CD4-positive, alpha-beta T cell treated with Interleukin-4 for 1 hour (primary cell): ENCODE results near the gene SORBS1.

Experiments used
- DNase-seq, 2 donors: peaks; one replicate each; pipeline ENCODE4 v3.0.0-alpha.2; 2020 to 2022

The SORBS1 gene

DNA sequence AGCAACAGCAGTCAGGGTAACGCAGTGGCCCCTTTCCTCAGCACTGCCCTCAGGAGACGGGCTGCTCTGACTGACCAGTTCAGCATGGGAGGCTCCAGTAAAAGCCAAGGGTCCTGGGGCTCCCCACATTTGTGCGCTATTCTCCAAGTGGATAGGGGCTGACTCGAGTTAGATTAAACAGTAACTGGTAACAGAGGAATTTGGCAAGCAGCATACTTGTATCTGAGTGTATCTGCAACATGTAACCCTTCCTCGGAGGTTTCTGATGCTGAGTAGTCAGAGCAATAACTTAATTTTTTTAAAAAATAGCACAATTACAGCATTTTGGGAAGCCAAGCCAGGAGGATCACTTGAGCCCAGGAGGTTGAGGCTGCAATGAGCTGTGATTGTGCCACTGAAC is 22.8 kb downstream of the SORBS1 start:
- no peak for DNase-seq

DNA sequence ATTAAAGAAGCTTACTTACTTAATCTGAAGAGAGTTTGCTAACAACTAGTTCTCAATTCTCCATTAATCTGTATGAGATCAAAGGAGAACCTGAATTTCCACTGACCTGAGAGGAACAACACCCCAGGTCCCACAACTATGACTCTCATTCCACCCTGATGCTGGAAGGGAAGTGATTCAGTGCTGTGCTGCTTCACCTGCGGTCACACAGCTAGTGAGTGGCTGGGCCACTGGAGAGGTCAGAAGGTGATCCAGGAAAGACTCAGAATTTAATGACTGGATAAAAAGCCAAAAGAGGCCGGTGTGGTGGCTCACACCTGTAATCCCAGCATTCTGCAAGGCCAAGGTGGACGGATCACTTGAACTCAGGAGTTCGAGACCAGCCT is 23.6 kb downstream of the SORBS1 start:
- no peak for DNase-seq

DNA sequence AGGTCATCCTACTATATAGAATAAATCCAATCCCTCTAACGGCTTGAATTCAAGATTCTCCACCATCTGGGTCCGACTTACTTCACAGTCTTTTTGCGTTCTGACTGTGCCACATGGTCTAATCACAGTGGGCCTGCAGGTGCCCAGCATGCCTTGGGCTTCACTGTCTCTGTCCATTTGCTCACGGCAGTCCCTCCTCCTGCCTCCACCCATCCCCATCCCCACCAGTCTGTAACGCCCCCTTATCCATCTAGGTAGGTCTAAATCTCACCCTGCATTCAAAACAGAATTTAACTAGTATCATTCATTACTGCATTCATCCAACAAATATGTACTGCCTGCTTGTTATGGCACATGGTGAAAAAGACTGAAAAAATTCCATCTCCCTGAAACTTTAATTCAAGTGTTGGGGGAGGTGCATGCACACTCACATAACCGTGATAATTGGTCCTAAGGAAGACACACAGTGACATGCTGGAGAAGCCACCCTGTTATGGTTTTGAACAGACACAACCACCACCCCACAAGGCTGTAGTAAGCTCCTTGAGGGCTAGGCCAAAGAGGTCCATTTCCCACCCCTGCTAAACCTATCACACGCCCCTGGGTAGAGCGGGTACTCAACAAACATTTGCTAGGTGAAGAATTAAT is 24.2 kb downstream of the SORBS1 start:
- no peak for DNase-seq

DNA sequence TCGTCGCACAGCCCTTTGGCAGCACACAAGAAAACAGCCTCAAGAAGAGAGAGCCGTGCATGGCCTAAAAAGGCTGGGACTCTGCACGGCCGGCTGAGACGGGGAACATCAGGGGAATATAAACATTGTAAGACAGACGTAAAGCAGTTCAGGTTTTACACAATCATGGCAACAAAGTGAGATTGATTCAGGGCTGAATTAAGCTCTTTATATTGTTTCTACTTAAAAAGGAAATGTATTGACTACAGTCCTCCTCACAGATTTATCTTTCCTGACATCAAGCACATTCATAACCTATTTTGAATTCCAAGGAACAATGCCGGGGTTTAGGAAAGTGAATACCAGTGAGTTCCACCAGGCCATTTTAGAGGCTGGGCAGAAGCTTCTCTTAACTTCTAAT is 25.2 kb downstream of the SORBS1 start:
- no peak for DNase-seq

DNA sequence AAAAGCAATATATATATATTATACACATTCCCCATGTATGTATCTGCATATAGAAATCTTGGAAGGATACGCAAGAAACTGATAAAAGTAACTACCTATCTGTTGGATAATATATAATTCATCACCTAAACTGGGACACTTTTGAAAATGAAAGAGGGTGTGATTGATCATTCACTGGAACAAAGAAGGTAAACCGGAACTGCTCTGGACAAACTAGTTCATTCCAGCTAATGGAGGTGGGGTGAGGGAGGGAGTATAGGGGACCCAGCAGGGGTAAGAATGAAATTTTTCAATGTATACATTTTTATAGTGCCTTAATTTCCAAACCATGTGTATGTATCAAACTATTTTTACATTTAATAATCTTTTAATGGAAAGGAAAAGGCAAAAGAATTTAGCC is 25.6 kb downstream of the SORBS1 start:
- no peak for DNase-seq

DNA sequence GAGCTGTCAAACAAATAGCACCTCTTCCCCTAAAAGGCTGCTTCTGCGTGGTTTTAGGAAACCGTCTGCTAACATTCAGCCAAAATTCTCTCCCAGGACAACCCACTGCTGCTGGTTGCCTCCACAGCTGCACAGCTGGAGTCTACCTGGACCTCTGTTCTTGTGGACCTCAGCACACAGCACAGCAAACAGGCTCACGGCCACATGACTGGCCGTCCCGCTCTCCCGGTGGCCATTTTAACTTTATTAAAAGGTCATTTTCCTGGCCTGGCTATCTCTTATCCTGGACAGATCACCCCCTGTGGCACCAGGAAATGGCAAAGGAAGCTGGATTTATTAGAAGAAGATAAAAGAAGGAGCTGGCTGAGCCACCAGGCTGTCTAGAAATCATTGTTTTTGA is 27.6 kb downstream of the SORBS1 start:
- no peak for DNase-seq

DNA sequence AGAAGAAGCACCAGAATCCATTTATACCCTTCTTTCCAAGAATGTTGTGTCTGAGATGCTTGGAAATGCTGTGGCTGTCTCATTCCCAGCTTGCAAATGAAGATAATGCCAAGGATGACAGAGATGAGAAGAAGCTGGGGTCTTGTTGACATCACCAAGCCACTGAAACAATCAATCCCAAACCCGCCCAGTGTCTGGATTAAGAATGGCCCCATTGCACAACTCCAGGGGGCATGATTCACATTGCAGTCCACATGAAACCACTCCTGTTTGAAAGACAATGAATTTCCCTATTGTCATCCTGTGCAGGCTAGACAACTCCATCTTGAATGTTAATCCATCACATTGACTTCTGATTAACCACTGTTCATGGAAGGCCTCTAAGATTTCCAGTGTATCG is 28.6 kb downstream of the SORBS1 start:
- DNase-seq = no peak

DNA sequence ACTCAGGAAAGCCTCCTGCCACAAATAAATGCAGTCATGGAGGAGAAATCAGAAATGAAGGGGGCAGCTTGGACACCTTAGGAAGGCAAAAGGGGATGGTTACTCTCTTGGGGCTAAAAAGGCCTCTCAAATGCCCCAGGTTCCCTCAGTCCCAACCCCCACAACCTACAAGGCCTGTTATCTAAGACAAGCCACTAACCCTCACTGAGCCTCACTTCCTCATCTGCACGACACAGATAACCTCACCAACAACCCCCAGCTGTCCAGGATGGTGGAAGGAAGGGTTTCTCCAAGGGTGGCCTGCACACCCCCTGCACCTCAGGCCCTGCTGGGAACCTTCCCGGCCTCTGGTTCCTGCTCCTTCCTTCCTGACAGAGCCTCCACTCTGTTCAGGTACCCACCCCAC is 29.2 kb downstream of the SORBS1 start:
- DNase-seq = no peak

DNA sequence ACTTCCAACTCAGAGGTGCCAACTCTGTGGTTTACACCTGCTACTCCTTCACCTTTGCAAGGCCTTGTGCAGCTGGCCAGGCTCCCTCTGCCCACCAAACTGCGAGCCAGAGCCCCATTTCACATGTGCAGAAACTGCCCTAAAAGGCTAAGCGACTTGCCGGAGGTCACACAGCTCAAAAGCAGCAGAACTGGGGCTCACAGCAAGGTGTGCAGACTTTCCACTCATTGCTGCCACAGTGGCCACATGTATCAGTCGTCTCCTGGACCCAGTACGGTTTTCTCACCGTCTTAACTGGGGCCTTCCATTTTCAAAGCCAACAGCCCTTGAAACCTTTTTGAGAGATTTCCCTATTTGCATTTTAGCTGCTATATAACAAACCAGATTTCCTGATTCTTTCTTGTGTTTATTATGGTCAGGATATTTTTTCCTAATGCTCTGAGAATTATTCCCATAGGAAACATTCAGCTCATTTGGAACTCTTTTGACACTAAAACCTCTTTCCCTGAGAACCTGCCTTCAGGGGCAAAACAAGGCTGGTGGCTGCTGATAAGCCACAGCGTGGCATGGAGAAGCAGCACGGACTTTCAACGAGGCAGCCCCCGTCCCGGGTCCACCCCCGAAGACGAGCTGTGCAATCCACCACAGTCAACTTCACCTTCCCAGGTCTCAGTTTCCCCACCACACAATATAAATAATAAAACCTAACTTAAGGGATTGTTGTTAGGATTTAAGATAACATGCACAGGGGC is 29.9 kb downstream of the SORBS1 start:
- no peak for DNase-seq

DNA sequence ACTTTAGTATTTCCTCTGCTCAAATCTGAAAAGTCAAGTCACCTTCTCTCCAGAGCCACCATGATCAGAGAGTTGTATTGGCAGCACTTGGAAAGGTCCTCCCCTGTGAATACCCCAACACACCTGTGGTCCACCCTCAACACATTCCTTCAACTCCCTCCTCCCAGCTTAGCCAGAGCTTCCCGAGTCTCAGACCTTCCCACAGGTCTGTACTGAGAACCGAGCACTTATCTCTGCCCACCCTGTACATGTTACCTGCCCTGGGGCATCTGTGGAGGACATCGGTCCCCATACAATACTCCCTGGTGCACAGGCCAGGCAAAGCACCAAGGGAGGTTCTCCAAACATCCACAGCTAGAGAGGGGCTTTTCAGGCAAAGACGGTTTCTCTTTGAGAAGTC is 30.6 kb downstream of the SORBS1 start:
- DNase-seq = no peak

DNA sequence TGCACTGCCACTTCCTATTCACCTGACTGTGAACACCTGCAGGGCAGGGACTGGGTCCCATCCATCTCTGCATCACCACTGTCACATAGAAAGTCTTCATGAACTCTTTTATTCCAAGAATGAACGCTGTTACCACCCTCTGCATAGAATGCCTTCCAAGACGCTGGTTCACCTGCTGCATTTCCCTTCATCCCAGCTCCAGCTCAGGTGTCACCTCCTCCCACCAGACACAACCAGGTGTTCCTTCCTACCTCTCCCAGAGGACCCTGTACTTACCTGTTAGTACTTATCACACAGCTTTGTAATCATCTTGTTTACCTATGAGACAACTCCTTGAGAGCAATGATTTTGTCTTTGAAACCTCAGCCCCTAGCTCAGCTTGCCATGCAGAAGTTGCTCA is 31.1 kb downstream of the SORBS1 start:
- no peak for DNase-seq

DNA sequence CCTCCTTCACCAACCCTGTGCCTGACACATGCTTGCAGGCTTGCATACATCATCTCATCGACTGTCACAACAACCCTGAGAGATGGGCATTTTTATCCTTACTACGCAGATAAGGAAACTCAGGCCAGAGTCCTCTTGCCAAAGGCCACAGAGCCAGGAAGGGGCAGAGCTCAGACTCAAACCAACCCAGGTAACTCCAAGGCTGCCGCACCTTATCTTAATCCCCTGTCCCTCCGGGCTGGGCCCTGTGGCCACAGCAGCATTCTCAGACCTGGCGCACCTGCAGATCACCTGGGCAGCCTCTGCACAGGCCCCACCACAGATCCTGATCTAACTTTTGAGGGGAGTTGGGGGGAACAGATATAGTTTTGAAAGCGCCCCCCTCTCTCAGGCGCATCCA is 35.1 kb downstream of the SORBS1 start:
- DNase-seq = no peak

DNA sequence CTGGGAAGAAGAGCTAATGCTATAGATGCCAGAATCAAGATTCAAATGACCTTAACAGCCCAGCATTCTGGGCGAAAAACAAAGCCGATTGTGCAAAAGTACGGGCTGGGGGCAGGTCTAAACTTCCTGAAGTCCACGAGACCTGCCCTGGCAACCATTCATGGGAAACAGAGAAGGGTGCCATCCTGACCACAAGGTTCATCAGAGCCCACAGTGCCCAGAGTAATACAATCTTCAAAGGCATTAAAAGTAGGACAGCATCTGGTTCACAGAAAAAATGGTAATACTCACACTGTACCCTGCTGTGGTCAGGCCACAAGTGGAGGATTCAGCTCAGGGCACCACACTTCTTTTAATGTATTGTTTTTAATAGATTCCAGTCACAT is 36.1 kb downstream of the SORBS1 start:
- no peak for DNase-seq

DNA sequence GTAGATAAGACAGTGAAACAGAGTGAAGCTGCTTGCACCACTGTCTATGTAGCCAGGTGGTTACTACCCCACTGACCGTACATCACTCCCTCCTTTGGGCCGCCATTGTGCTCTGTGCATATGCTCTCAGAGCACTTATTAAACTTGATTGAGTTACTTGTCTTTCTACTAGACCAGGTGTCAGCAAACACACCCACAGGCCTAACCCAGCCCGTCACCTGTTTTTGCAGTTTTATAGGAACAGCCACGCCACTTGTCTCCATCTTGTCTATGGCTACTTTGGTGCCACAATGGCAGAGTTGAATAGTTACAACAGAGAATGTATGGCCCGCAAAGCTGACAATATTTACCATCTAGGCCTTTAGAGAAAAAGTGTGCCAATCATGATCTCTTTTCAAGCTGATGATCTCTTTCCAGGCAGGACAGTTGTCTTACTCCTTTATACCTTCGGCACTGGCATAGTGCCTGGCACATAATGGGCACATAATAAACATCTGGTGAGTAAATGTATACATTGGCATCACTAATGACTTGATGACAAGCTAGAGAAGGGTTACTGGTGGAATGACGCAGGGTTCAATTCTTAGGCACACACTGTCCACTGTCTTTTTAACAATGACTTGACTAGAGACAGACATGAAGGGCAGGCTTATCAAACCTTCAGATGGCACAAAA is 36.7 kb downstream of the SORBS1 start:
- DNase-seq = no peak

DNA sequence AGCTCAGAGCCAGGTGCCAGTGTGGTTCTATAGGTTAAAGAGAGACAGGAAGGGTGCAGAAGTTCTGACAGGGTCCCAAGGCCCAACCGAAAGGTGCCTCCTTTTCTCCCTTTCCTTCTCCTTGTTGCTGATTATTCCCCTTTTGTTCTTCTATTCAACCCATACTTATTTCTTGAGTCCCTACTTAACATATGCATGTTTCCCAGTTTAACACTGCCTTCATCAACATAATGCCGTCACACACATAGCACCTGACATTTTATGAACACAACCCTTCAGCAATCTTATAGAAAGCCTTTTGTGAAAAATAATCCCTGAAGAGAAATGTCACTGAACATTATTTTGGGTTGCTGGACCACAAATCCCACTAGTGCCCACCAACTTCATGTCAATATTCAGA is 39.1 kb downstream of the SORBS1 start:
- no peak for DNase-seq

DNA sequence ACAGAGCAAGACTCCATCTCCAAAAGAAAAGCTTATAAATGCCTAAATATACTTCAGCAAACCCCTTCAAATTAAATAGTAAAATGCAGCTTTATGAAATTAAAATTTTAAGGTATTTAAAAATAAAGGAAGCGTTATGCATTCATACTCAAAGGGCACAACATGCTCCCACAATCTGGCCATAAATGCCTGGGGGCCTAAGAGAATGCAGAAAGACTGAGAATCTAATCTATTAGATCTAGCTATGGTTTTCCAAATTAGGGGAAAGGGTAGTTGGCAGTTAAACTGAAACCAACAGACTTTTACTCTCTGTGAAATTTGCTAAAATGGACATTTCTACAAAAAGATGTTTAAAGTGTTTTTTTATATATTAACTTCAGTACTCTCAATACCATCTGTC is 40.6 kb downstream of the SORBS1 start:
- no peak for DNase-seq

DNA sequence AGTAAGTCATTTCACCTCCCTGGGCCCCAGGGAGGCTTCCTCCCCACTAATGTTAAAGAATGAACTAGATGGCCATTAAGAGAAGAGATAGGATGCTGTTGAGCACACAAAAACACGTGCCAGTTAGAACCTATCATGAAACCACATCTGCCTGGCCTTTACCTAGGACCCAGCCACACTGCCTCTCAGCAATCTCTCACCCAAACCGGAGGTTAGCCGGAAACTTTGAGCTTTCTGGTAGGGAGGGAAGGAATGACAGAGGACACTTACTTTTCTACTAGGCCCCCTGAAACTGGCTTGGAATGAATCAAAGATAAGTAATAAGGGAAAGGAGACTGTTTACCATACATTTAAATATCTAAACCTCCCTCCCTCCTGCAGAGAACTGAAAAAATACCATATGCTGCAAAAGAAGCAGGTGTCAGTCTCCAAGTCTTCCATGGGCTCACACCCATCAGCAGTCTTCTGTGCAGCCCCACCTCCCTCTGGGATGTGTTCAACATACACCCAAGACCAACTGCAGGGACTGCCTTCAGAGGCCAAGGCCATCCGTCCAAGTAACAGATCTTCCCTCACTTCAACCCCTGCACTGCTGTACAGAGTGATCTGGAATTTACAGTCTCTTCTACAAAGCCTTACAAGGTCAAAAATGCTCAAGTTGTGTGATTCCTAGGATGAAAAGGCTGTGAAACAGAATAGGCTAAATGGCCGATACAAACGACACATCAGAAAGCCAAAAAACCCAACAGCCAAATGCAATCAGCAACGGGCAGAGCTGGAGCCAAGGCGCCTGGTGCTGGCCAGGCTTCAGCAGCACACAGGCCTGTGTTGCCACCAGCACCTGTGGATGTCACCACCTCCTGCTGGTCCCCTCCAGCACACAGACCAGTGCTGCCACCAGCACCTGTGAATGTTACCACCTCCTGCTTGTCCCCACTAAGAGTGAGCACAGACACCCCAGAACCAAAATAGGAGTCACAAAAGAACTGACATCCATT is 42.4 kb downstream of the SORBS1 start:
- no peak for DNase-seq

DNA sequence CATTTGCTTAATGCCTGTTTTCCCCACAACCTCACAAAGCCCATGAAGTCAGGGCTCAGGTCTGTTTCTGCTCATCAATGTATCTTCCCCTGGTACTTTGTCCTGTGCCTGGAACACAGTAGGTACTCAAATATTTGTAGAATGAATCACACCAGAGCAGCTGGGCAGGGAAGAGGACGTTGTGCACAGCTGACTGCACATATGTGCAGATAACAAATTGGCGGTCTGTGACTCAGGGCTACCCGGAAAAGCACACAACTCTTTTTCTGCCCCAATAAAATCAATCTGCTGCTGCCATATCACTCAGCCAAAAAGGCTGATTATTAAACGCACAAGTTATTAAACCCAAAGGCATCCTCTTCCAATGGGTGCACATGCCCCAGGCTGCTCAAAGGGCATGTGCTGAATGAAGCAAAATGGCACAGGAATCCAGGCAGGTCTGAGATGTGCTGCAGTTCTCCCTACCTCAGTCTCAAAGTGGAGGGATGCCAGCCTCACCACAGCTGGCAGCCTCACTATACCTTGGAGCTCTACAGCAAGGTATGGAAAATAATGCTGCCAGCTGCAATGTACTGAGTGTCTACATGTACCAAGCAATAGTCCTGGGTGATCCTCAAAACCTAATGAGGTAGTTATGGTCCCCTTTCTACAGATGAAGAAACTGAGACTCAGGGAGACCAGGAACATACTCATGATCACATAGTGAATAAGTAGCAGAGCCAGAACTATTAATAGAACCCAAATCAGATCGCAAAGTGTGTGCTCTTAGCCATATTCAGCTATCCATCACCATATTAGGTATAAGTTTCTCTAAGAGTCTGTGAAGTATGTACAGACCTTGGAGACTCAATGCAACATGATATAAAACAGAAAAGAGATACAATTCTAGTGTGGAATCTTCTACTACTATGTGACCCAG is 43.4 kb downstream of the SORBS1 start:
- no peak for DNase-seq

DNA sequence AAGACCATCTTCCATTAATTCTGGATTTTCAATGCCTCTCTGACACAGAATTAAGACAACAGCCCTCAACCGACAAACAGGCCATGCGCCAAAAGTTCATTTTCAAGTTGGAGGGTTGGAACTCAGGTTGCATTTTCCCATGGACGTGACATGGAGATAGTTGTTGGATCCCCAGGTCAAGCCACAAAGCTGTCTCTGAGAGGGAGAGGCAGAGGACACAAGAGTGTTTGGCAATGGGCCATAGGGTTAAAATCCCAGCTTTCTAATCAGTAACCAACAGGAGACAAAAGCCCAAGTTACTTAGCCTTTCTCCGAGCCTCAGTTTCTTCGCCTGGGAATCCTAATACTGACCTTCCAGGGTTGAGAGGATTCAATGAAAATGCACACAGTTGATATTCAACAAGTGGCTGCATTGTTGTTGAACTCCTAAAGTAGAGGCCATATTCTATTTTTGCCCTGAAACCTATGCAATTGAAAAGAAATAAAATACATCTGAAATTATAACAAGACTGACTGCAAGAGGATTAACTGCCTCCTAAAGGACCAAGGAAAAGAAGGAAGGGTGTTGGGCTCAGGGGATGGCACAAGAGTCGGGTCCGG is 44.3 kb downstream of the SORBS1 start:
- DNase-seq = no peak

DNA sequence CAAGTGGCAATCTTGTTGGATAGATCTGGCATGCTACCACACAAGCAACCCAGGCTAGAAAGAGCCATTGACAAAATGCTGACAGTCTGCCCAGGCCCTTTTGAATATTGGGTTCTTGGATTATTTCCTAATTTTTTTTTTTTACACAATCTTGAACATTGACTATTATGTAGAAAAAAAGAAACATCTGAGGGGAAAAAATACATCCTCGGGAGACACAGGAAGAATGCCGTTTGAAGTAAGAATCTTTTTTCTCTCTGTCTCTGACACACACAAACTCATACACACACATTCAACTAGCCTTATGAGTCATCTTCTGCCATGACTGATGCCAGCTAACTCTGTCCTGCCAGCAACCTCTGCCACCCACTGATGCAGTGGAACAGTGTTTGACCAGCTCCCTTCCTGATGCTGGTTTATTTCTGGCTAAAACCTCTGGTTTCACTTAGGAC is 47.2 kb downstream of the SORBS1 start:
- no peak for DNase-seq

DNA sequence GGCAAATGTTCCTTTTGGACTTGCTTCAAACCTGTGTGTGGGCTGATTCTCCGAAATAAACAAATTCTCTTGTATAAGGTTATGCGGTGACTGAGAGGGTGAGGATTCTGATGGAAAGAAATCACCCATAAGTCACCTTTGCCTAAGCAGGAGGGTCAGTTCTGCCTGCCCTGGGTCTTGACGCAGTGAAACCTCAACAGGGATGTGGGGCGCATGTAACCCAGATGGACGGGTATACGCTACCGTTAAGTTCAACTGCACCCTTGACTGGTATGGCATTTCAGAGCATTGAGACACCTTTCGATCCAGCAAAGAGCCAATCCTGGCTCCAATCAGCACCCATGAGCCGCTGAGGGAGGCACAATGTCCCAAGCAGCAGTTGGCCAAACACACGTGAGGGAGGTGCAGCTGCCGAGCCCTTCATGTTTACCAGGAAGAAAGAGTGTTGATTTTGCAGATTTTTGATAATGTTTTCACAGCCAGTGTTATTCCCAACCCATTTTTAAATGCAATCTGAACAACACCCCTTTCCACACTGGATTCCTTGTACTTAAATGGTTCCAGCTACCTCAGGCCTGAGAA is 48.1 kb downstream of the SORBS1 start:
- DNase-seq = no peak
